NOMO-1 treated with dmso at 0.1 percent for 144 hours (cell line): ENCODE data around the gene GNB1.

ENCODE experiments used
- DNase-seq: peaks from one replicate; lab custom pipeline; 2025; ENCODE audit not compliant: unreplicated experiment; lab: John Stamatoyannopoulos, UW

The GNB1 gene

DNA sequence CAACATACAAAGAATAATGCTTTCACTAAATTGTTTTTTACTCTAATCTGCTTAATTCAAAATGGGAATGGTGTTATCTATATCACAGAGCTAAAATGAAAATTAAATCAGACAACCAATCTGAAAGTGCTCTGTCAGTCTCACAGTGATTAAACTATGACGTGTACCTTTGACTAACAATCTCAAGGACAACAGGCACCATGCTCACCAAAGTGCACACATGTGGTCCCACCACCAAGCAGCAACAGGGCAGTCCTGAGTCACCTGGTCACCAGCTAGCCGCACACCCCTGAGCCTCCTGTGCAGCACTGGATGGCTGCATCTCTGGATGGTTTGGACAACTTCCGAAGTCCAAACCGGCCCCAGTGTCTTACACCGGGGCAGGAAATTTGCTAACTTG is 58.1 kb downstream of the GNB1 start:
- no peak for DNase-seq

DNA sequence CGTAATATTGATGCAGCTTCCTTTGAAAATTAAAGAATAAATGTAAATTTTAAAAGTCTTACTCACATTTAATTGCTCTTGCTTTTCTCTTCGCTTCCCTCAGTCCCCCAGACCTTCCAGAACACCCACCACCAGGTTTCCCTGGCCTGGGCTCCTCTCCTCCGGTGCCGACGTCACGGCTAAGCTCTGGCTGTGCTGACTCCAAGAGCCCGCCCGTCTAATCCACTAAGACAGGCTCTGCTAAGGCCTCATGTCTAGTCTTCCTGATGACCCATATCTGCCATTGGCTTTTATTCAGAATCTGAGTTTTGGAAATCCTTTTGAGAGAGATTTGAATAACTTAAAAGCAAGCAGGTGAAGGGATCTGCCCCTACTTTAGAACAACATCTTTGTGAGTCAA is 58.7 kb downstream of the GNB1 start:
- no peak for DNase-seq

DNA sequence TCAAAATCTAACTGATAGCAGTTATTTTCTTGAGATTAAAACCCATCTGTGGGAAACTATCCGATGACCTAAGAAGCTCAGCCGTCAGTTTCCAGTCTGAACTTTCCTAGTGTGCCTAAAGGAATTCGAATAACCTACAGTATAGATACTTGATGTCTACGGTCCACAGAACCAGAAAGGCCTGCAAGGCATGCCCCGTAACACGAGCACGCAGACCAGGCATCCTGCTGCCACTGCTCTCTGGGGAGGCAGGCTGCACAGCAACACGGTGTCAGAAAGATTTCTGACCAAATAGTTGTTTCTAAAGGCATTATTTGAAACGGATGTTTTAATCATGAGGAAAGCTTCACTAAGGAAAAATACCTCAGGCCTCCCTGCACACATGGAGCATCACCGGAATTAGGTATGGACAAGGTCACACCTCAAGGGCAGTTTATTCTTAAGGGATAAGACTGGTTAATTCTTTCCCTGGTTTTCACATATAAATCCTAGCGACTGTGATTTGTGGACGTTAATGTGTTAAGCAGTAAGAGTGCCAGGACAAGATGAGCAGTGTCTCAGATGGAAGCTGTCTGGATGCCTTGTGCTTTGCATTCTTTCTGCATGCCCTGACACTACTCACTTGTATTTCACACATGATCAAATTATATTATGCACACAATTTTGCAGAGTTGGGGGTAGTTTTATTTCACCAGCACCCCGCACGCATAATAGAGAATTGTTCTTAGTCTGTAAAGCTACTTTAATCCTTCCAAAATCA is 63.6 kb downstream of the GNB1 start:
- DNase-seq, result no peak

DNA sequence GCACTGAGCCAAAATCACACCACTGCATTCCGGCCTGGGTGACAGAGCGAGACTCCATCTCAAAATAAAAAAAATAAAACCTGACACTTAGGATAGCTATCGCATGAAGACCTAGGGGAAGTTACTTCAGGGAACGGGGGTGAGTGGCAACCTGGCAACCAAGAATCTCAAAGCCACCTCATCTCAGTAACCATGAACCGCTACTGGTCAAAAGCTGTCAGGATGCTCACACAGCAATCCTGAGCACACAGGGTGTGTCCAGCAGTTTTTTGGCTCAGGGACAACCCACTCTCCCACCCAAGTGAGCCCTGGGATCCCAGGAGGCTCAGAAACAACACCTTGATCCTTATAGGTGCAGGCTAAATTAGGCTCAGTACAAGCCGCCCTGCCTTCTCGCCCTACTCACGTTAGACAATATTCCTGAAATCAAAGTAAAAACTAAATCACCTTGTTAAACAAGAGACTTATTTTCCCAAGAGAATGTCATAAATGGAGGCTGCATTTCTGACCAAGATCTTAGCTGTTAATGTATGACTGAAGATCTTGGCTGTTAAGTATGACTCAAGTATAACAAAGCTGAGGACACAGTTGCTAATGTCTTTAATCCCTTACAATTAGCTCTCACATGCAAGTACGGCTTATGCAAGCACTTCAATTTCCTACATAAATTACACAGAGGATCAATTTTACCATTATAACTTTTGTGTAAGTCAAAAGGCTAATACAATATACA is 64.4 kb downstream of the GNB1 start:
- DNase-seq, result no peak

DNA sequence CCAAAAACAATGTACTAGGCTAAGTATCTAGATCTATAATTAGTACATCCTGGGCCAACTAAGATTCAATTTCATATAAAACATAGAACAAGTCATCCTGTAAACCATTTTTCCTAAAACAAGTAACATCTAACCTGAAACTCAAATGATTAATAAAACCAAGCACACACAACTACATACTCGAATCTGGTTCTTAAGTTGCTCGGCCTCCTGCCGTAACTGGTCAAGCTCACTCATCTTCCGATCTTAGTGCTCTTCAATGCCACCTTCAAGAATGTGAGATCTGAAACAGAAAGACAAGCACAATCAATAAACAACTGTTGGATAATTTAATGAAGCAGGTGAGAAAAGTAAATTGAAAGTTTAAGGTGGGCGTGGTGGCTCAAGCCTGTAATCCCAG is 65.7 kb downstream of the GNB1 start:
- no peak for DNase-seq

DNA sequence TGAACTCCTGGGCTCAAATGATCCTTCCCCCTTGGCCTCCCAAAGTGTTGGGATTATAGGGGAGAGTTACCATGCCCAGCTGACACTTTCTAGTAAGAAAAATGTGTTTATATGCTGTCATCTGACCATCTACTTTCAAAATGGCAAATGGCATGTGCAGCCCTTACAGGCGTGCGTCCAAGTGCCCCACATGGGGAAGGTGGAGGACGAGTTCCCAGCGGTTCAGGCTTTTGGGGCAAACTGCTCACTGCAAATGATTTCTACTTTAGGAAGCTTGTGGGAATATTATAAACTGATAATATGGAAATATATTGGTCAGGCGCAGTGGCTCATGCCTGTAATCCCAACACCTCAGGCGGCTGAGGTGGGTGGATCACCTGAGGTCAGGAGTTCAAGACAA is 71.1 kb downstream of the GNB1 start:
- DNase-seq, result no peak

DNA sequence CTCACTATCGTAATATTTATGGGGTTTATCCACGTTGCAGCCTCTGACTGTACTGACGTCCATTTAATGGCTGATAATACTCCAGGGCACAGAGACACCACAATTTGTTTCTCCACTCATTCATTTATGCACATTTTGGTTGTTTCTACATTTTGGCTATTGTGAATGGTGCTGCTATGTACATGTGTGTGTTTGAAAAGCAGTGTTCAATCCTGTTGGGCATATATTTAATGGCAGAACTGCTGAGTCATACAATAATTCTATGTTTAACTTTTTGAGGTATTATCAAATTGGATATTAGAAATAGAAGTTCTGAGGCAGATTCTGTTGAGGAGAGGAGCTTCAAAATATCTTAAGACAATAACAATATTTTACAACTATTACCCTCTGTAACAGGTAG is 73.7 kb downstream of the GNB1 start:
- no peak for DNase-seq

DNA sequence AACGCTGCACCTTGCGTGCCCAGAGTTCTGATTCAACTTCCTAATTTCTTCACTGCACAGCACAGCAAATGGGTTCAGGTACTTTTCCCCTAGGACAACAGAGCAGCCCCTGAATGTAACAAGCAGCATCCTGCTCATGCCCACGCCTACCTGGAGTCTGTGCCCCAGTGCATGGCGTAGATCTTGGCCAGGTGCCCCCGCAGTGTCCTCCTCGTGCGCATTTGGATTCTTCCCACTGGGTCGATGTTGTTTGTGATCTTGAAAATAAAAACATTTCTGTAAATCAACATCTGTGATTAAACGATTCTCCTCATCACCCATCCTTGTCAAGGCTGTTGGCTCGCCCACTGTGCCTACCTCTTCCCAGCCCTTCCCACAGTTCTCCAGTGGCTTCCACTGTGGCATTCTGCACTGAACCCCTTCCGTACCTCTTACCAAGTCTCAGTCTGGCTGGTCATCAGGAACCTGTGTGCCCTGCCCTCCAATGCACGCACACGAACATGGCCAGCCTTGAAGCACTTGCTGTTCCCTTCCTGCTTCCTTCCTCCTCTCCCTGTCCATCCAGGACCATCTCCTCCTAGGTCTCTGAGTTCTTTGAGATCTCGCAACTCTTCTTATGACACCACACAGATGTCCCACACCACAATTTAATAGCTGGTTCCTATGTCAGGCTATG is 75.1 kb downstream of the GNB1 start:
- DNase-seq, result no peak

DNA sequence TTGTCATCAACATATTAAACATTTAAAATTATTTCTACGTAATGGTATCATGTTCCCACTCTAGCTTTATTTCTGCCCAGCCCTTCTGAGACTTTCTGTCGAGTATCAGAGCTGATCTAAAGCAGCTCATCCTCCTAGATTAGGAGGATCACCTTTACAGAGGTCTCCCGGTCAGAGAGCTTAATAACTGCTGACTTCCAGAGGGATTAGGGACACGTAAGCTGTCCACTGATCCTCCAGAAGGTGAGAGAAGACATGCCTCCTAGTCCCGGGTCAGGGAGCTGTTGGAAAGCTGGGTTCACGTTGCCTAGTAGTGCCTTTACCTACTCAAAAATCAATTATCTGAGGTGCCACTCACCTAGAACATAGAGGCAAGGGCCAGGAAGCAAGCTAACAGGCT is 81.4 kb downstream of the GNB1 start:
- no peak for DNase-seq

DNA sequence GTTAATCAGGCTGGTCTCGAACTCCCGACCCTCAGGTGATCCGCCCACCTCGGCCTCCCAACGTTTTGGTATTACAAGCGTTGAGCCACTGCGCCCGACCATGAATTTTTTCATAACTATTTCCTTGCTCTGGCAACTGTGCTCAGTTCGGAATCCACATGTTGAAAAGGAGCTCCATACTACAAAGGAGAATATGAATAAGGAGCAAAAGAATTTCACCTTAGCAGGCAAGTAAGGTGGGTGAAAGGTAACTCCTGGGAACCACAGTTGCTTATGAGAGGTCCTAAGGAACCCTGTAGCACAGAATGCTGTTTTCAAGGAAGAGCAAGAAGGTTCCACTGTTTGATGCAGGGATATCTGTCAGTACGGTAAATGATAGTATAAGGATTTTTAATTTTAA is 82.7 kb downstream of the GNB1 start:
- no peak for DNase-seq

DNA sequence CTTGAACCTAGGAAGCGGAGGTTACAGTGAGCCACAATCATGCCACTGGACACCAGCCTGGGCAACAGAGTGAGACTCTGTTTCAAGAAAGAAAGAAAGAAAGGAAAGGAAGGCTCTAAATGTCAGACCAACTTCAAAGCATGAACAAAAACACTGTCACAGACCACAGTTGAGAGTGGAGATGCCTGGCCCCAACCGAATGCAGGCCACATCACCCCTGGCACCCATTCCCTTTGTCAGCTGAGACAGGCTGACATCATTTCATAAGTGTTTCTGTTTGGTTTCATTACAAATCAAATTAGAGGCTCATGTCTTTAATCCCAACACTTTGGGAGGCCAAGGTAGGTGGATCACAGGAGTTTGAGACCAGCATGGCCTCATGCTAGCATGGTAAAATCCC is 84.0 kb downstream of the GNB1 start:
- no peak for DNase-seq

DNA sequence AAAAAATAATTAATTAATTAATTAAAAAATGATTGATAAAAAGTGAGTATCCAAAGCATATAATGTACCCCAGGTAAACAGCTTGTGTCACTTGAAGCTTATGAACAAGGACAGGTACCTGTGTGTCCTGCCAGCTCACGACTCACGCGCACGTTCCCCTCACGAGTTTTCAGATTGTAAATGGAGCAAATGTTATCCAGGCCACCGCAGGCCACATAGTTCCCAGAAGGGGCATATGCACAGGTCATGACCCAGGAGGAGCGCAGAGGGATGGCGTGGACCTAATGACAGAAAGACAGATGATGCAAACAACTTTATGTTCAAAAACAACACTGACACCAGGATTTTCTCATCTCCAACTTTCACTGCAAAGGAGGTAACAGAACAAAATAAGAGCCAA is 86.6 kb downstream of the GNB1 start:
- DNase-seq, result no peak

DNA sequence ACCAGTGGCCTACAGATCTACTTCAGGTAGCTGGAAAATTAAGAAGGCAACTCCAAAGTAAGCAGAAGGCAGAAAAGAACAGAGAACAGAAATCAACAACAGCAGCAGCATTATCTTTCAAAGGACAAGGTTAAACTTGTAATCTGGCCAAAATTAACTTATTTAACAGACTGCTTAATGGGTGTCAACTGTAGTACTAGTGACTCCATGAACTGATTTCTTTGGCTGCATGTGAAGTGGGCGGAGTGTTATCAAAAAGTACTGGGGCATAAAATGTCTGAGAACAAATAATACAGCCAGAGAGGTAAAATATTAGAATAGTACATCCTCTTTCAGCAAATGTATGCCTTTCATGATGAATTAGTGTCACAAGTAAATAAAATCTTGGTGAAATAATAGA is 88.0 kb downstream of the GNB1 start:
- DNase-seq, result no peak

DNA sequence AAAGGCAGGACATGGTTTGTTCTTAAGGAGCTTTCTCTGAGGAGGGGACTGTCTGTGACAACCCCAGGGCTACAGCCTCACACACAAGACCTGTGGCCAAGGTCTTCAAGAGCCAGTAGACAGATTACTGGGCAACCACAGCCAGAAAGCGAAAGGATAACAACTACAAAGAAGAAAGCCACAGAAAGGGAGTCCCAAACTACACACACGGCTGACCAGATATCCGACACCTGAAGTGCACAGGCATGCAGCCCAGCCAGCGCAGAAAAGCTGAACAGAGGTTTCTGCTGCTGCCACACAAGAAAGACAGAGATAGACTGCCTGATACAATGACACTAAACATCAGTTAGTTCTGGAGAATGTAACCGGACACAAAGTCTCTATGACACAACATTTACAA is 91.2 kb downstream of the GNB1 start:
- no peak for DNase-seq

DNA sequence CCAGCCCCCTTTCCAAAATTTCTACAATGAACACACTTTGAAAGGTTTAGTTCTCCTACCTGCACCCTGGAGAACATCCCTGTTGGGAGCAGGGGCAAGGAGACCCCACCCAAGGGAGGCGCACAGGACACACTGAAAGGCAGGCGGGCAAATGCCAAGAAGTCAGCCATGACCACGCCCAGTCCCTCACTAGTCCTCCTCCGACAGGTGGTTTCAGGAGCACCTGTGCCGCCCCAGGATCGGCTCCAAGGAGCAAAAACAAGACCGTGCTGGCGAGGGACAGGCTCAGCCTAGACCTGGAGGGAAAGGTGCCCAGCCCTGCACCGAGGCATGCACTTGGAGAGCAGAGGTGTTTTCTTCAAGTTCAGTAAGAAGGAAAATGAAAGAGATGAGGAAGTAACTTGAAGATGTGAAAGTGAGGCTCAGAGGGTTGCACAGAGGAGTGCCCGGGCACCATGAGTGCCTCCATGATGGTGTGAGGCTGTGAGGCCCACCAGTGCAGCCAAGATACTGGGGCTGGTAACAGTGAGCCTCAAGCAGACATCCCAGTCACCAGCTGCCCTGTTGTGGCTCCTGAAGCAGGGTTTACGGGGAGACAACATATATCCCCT is 93.1 kb downstream of the GNB1 start:
- no peak for DNase-seq

DNA sequence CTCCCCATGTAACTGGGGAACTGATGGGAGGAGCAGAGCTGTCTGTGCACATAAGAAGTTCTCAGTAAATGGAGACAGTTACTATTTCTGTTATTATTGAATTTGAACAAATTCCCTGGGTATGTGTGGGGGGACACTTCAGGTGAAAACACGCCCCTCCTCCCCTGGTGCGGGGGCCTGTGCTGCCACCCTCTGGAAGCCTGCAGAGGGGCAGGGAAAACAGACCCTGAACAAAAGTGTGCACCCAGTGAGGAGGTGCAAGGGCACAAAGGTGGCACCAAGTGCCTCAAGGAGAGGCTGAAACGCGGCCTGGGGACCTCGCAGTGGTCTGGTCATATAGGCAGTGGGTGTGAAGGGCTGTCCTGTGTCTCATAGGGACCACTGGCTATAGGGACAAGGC is 94.4 kb downstream of the GNB1 start:
- DNase-seq, result no peak

DNA sequence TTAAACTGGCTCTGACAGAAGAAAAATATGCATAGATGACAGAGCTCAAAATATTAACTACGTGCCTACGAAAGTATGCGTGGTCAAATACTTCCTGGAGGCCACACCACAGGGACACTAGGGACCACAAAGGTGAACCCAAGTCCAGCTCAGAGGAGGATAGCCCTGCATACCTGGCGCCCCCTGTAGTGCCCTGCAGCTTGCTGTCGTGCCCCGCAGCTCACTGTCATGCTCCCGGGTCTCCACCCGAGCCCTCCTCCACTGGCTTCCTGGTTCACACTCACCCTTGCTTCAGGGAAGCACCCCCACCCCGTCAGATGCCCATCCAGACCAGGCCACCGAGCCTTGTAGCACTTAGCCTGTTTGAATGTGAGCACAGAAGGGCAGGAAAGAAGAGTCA is 95.9 kb downstream of the GNB1 start:
- no peak for DNase-seq

DNA sequence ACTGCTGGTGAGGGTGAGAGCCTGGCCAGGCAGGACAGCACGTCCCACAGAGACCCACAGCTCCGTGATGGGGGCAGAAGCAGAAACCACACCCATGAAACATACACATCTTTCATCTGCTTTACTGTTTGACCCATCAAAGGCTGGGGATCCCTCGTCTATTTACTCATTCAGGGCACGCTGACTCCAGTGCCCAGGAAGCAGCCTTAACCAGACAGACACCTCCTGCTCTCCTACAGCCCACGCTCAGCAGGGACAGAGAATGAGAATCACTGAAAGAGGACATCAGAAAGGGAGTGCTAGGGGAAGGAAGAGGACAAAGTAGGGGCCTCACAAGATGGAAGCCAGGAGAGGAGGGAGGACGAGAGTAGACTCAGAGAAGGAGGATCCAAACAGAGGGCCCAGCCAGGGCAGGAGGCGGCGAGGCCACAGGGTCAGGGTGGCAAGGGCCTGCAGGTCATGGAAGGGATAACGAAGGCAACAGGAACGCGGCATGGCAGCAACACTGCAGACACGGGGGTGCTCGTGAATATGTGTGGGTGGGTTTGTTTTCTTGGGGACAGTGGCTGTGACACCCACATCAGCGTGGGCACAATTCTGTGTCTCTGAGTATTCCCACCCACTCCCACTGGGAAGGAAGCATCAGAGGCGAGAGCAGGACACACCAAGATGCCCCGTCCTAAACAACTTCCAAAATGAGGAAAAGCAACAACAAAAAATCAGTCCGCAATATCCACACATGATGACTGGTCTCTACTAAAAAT is 97.2 kb downstream of the GNB1 start:
- DNase-seq, result no peak

DNA sequence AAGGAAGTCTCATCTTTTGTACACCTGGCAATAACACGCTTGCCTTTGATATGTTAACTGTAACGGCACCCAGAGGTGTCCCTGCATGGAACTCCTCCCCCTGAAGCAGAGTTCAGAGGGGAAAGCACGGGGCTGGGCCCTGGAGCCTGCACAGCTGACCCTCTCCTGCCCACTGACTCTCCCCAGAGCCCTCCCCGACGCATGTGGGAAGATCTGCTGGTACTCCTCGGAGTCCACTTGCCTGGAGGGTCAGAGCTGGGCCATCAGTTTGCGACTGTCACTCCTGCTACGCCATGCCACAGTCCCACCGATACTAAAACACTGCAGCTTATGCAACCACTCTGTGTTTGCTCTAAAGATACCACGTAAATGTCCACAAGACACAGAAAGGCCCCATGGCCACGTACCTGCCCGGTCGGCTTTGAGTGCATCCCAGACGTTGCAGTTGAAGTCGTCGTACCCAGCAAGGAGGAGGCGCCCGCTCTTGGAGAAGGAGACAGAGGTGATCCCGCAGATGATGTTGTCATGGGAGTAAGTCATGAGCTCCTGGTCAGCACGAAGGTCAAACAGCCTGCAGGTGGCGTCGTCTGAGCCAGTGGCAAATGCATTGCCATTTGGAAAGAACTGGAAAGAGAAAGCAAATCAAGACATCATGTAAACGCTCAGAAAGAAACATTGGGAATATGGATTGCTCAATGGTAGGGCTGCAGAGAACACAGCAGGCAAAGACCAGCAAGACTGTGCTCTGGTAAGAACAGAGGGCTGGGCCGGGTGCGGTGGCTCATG is 102.0 kb downstream of the GNB1 start:
- DNase-seq, result no peak

DNA sequence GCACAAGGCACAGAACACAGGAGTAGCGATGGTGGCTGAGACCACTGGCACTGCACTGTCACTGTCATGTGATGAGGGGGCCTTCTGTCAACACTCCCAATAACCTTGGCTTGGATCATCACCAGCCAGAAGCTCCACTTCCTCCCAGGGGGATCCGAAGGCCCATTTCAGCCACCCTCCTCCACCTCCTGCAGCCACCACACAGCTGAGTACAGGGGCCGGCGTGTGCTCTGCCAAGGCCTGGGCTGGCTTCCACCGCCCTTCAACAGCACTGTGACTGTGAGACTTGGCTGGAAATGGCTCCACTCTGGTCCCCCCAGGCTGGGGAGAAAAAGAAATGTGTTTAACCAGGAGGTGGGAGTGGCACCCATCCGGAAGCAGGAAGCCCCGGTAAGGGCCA is 102.8 kb downstream of the GNB1 start:
- no peak for DNase-seq
